PC-3 (cell line): Measurements from ENCODE around the gene INSM1. TPM values are rescaled to one million over a fixed set of nuclear protein-coding genes. Genes with fewer than 3 reads are reported as not detected.

ENCODE experiments used
- ATAC-seq: fragments of 200-7000 bp; cut with Tn5 transposase; 2 replicates; pipeline ENCODE4 v1.9.1; 2020; ENCODE audit warnings: mild to moderate bottlenecking, moderate library complexity
- BruUV-seq: library from RNA; stranded (reverse); fragments of 400-500 nt; replicated peaks from 2 replicates; lab custom pipeline; 2021; lab: Mats Ljungman, UMichigan
- CTCF ChIA-PET: fragments of 300-600 bp; sonication (Branson Sonifier 250); formaldehyde crosslinking; loops from one replicate; lab custom pipeline; 2022; ENCODE audit warnings: antibody characterized with exemption; lab: Charles Lee
- POLR2A ChIA-PET: fragments of 300-600 bp; sonication (Branson Sonifier 250); formaldehyde crosslinking; loops from one replicate; lab custom pipeline; 2022; ENCODE audit warnings: antibody characterized with exemption; ENCODE audit not compliant: unreplicated experiment; lab: Charles Lee
- DNase-seq: peaks from one replicate; pipeline ENCODE4 v3.0.0-alpha.2; 2015
- H2AFZ ChIP-seq: fragments of 300-600 bp; sonication (generic); 2 replicates; pipeline ENCODE4 v1.6.0; 2016; ENCODE audit warnings: antibody characterized with exemption, low read length
- H3F3A ChIP-seq: fragments of 300-600 bp; sonication (generic); one replicate; pipeline ENCODE4 v1.6.0; 2017; ENCODE audit warnings: antibody characterized with exemption, low read length, control low read depth, mild to moderate bottlenecking; ENCODE audit not compliant: unreplicated experiment
- H3K27ac ChIP-seq: fragments of 300-600 bp; sonication (generic); 2 replicates; pipeline ENCODE4 v1.5.1; 2016; ENCODE audit warnings: mild to moderate bottlenecking, low read length
- H3K27me3 ChIP-seq: fragments of 300-600 bp; sonication (generic); 2 replicates; pipeline ENCODE4 v1.6.1; 2016; ENCODE audit warnings: low read length, mixed read lengths
- H3K36me3 ChIP-seq: fragments of 300-600 bp; sonication (generic); 2 replicates; pipeline ENCODE4 v1.6.1; 2016; ENCODE audit warnings: low read depth, mixed run types, low read length, mixed read lengths
- H3K4me1 ChIP-seq: fragments of 300-600 bp; sonication (generic); 2 replicates; pipeline ENCODE4 v1.5.1; 2016; ENCODE audit warnings: low read length; ENCODE audit not compliant: insufficient read depth
- H3K4me2 ChIP-seq: fragments of 300-600 bp; sonication (generic); 2 replicates; pipeline ENCODE4 v1.6.0; 2016; ENCODE audit warnings: low read length
- H3K4me3 ChIP-seq: fragments of 300-600 bp; sonication (generic); 2 replicates; pipeline ENCODE4 v1.5.1; 2016; ENCODE audit warnings: mild to moderate bottlenecking, low read length, mixed read lengths
- H3K79me2 ChIP-seq: fragments of 300-600 bp; sonication (generic); 2 replicates; pipeline ENCODE4 v1.6.1; 2017; ENCODE audit warnings: low read length, mixed read lengths
- H3K9ac ChIP-seq: fragments of 300-600 bp; sonication (generic); 2 replicates; pipeline ENCODE4 v1.6.0; 2016; ENCODE audit warnings: mild to moderate bottlenecking, low read length
- H3K9me2 ChIP-seq: fragments of 300-600 bp; sonication (generic); replicated peaks from 2 replicates; pipeline ENCODE4 v1.6.1; 2016; ENCODE audit warnings: mixed run types, low read length, mixed read lengths
- H3K9me3 ChIP-seq: fragments of 300-600 bp; sonication (generic); 2 replicates; pipeline ENCODE4 v1.6.1; 2016; ENCODE audit warnings: low read length, mixed read lengths
- H4K20me1 ChIP-seq: fragments of 300-600 bp; sonication (generic); 2 replicates; pipeline ENCODE4 v1.6.1; 2016; ENCODE audit warnings: low read length, mixed read lengths
- EZH2 ChIP-seq: fragments of 300-600 bp; sonication (generic); IDR thresholded peaks from one replicate; pipeline ENCODE4 v1.6.1; 2017; ENCODE audit warnings: antibody characterized with exemption, mild to moderate bottlenecking, low read length; ENCODE audit not compliant: unreplicated experiment
- EZH2phosphoT487 ChIP-seq: fragments of 300-600 bp; sonication (generic); IDR thresholded peaks from 2 replicates; pipeline ENCODE4 v1.6.1; 2018; ENCODE audit warnings: mild to moderate bottlenecking, antibody characterized with exemption, low read length, borderline replicate concordance
- intact Hi-C: fragments of 100-400 bp; cut with micrococcal nuclease; formaldehyde crosslinking; loops from 2 replicates; pipeline ENCODE4 v1.9.0; 2023
- total RNA-seq: library from RNA; depleted of rRNA; stranded (reverse); fragments of >200 nt; gene quantifications from 2 replicates; pipeline ENCODE4 v1.2.3, GENCODE V29; 2014
- TF ChIP-seq, protein P1 (sequence below): fragments of 300-600 bp; sonication (generic); conservative IDR thresholded peaks from 2 replicates; pipeline ENCODE4 v1.5.1; 2017; ENCODE audit warnings: antibody characterized with exemption, low read depth, mild to moderate bottlenecking, low read length

Gene INSM1
- total RNA-seq, 1 experiment from 2014 or later: 0.04 TPM

DNA sequence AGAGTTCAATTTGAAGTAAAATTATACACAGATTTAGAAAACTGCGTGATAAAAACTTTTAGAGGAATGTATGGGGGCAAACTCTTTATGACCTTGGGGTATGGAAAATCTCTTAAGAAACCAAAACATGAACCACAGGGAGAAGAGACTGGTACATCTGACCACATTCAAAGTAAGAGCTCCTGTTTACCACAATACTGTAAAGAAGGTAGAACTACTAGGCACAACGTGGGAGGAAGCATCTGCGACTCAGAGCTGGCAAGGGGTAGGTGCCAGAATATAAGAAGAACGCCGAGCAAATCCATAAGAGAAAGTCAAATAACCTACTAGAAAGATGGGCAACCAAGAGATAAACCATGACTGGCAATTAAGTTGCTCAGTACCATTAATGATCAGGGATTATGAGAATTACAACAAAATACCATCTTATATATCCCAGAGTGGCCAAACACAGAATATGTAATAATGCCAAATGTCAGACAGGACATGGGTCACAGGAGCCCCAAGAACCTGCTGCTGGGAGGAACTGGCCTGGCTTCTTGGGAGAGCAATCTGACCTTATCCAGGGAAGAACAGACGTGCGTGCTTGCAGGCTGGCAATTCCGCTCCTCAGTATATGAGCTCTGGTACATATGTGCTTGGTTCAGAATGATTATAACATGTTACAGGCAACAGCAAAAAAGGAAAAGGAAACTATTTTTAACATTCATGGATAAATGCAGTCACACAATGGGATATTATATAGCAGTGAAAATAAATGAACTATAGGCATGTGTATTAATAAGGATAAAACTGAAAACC, 50.2 kb downstream of the INSM1 start:
- Histone ChIP-seq H3K4me1 (no peaks in the 10 kb centered on the region), H3K9ac (no peak overlapping the region), H3K27me3 (no peaks in the 10 kb centered on the region), H3K9me3 (no peaks in the 10 kb centered on the region), H2AFZ (no peak overlapping the region), H3K36me3 (no peaks in the 10 kb centered on the region), H3K4me3 (no peak overlapping the region), H3K4me2 (no peak overlapping the region), H3K79me2 (no peaks in the 10 kb centered on the region), H3K9me2 (no peaks in the 10 kb centered on the region), H4K20me1 (no peaks in the 10 kb centered on the region), H3F3A (no peaks in the 10 kb centered on the region), H3K27ac (no peak overlapping the region)
- TF ChIP-seq, protein P1, sequence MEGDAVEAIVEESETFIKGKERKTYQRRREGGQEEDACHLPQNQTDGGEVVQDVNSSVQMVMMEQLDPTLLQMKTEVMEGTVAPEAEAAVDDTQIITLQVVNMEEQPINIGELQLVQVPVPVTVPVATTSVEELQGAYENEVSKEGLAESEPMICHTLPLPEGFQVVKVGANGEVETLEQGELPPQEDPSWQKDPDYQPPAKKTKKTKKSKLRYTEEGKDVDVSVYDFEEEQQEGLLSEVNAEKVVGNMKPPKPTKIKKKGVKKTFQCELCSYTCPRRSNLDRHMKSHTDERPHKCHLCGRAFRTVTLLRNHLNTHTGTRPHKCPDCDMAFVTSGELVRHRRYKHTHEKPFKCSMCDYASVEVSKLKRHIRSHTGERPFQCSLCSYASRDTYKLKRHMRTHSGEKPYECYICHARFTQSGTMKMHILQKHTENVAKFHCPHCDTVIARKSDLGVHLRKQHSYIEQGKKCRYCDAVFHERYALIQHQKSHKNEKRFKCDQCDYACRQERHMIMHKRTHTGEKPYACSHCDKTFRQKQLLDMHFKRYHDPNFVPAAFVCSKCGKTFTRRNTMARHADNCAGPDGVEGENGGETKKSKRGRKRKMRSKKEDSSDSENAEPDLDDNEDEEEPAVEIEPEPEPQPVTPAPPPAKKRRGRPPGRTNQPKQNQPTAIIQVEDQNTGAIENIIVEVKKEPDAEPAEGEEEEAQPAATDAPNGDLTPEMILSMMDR: no peak
- TF ChIP-seq EZH2phosphoT487 (no peak), EZH2 (no peak)
- no peak for ATAC-seq
- DNase-seq: no peak
- CTCF ChIA-PET: no interaction called here
- BruUV-seq: no TSS peak
- POLR2A ChIA-PET: no interaction called here
- intact Hi-C loops: no loop called here
